Endothelial cell of umbilical vein (primary cell): Measurements from ENCODE around the gene TSPAN17. TPM values are rescaled to one million over a fixed set of nuclear protein-coding genes. Genes with fewer than 3 reads are reported as not detected.

Source experiments
- BruUV-seq: library from RNA; stranded (reverse); fragments of 400-500 nt; replicated peaks from 2 replicates; lab custom pipeline; 2021; lab: Mats Ljungman, UMichigan
- CTCF ChIA-PET: fragments of 300-600, 350-600 bp; sonication (Branson Sonifier 250); formaldehyde crosslinking; loops from one replicate; lab custom pipeline; 2021; ENCODE audit warnings: antibody characterized with exemption, inconsistent platforms; lab: Charles Lee
- POLR2A ChIA-PET: fragments of 300-600, 350-600 bp; sonication (Branson Sonifier 250); formaldehyde crosslinking; loops from one replicate; lab custom pipeline; 2021; ENCODE audit warnings: antibody characterized with exemption, inconsistent platforms; lab: Charles Lee
- DNase-seq: peaks from one replicate; pipeline ENCODE4 v3.0.0-alpha.2; 2011; ENCODE audit warnings: low read depth, low spot score
- FAIRE-seq: peaks from 2 replicates; lab custom pipeline; 2011; peaks lifted over from hg19 to GRCh38; lab: Jason Lieb, UNC
- H2AFZ ChIP-seq: 2 replicates; pipeline ENCODE4 v1.6.0; 2012; ENCODE audit warnings: low read depth, low read length, control low read depth, inconsistent platforms
- H3K27ac ChIP-seq: 2 replicates; pipeline ENCODE4 v1.5.1; 2011; ENCODE audit warnings: low read depth, mild to moderate bottlenecking, control low read depth, low read length, moderate library complexity; ENCODE audit not compliant: insufficient read depth
- H3K27me3 ChIP-seq, 2 experiments: 2 replicates each; pipeline versions ENCODE4 v1.6.0 to v1.6.1; 2011; ENCODE audit warnings: low read length in 2 of 2, mixed read lengths in 1 of 2; ENCODE audit not compliant: control insufficient read depth in 2 of 2, insufficient read depth in 2 of 2
- H3K36me3 ChIP-seq, 2 experiments: 2 replicates in 1 of 2; 3 replicates in 1 of 2; pipeline ENCODE4 v1.5.1; 2011; ENCODE audit warnings: low read length in 2 of 2, mild to moderate bottlenecking in 1 of 2, moderate library complexity in 1 of 2; ENCODE audit not compliant: control insufficient read depth in 2 of 2, insufficient read depth in 2 of 2; ENCODE audit errors: extremely low read depth in 1 of 2
- H3K4me1 ChIP-seq: 3 replicates; pipeline ENCODE4 v1.5.1; 2011; ENCODE audit warnings: mild to moderate bottlenecking, low read length; ENCODE audit not compliant: control insufficient read depth, insufficient read depth; ENCODE audit errors: extremely low read depth
- H3K4me2 ChIP-seq: 2 replicates; pipeline ENCODE4 v1.6.1; 2011; ENCODE audit warnings: low read length, control low read depth, mixed read lengths; ENCODE audit not compliant: insufficient read depth
- H3K4me3 ChIP-seq, 3 experiments: fragments of 200-600 bp in 1 of 3; sonication (generic), shearing (Covaris generic) in 1 of 3; replicated peaks in 1 of 3; 2 replicates each; pipeline ENCODE4 v1.5.1; 2011 to 2016; ENCODE audit warnings: control low read depth in 3 of 3, low read length in 3 of 3, mild to moderate bottlenecking in 2 of 3, inconsistent platforms in 1 of 3, low read depth in 1 of 3, moderate library complexity in 1 of 3; ENCODE audit not compliant: insufficient read depth in 1 of 3
- H3K79me2 ChIP-seq: 2 replicates; pipeline ENCODE4 v1.6.0; 2012; ENCODE audit warnings: low read length, inconsistent platforms; ENCODE audit not compliant: control insufficient read depth, insufficient read depth
- H3K9ac ChIP-seq: replicated peaks from 2 replicates; pipeline ENCODE3; 2011; ENCODE audit warnings: low read length, control low read depth; ENCODE audit not compliant: insufficient read depth; ENCODE audit errors: extremely low read depth
- H3K9me1 ChIP-seq: replicated peaks from 3 replicates; pipeline ENCODE4 v1.6.0; 2011; ENCODE audit warnings: mild to moderate bottlenecking, low read length; ENCODE audit not compliant: control insufficient read depth, insufficient read depth; ENCODE audit errors: extremely low read depth
- H3K9me3 ChIP-seq: replicated peaks from 2 replicates; pipeline ENCODE4 v1.5.1; 2012; ENCODE audit warnings: low read length, inconsistent platforms; ENCODE audit not compliant: control insufficient read depth, insufficient read depth
- H4K20me1 ChIP-seq: replicated peaks from 2 replicates; pipeline ENCODE3; 2011; ENCODE audit warnings: mild to moderate bottlenecking, low read length; ENCODE audit not compliant: control insufficient read depth, insufficient read depth; ENCODE audit errors: extremely low read depth
- CTCF ChIP-seq, 2 donors: IDR thresholded peaks; 1 replicate in 1 of 2; 2 replicates in 1 of 2; pipeline ENCODE4 v1.5.1; 2011; ENCODE audit warnings: low read length in 2 of 2, mild to moderate bottlenecking in 2 of 2, moderate library complexity in 2 of 2, control low read depth in 1 of 2, inconsistent platforms in 1 of 2, low read depth in 1 of 2; ENCODE audit not compliant: insufficient read depth in 1 of 2; ENCODE audit errors: extremely low read depth in 1 of 2
- EZH2 ChIP-seq: IDR thresholded peaks from 2 replicates; pipeline ENCODE4 v1.6.1; 2012; ENCODE audit warnings: borderline replicate concordance, low read depth, mild to moderate bottlenecking, moderate library complexity, low read length, inconsistent platforms; ENCODE audit not compliant: severe bottlenecking
- FOS ChIP-seq: IDR thresholded peaks from 2 replicates; pipeline ENCODE4 v1.6.1; 2011; ENCODE audit warnings: mild to moderate bottlenecking, low read length, moderate library complexity, borderline replicate concordance; ENCODE audit not compliant: insufficient read depth
- GATA2 ChIP-seq: IDR thresholded peaks from 2 replicates; pipeline ENCODE4 v1.7.0; 2011; ENCODE audit warnings: low read depth, mild to moderate bottlenecking, moderate library complexity, mixed read lengths, low read length; ENCODE audit not compliant: insufficient read length, insufficient read depth
- JUN ChIP-seq: IDR thresholded peaks from 2 replicates; pipeline ENCODE4 v1.6.1; 2011; ENCODE audit warnings: borderline replicate concordance, low read depth; ENCODE audit not compliant: insufficient read length, insufficient read depth
- MYC ChIP-seq: IDR thresholded peaks from one replicate; pipeline ENCODE4 v1.6.1; 2011; ENCODE audit warnings: mild to moderate bottlenecking, low read depth, low read length
- POLR2A ChIP-seq: IDR thresholded peaks from 2 replicates; pipeline ENCODE4 v1.6.1; 2012; ENCODE audit warnings: low read depth, mild to moderate bottlenecking, control low read depth, low read length
- POLR2AphosphoS5 ChIP-seq: IDR thresholded peaks from 2 replicates; pipeline ENCODE4 v1.6.1; 2012; ENCODE audit warnings: low read depth, mild to moderate bottlenecking, control low read depth, low read length, moderate library complexity; ENCODE audit not compliant: insufficient read depth
- dilution Hi-C: fragments of 300-500 bp; cut with MboI; formaldehyde crosslinking; loops from one replicate; pipeline ENCODE4 v1.15.0; 2019; ENCODE audit warnings: low sequenced_read_pairs; ENCODE audit not compliant: extremely low pct_ligation_motif_present
- intact Hi-C: fragments of 100-400 bp; cut with micrococcal nuclease; formaldehyde crosslinking; loops from one replicate; pipeline ENCODE4 v1.10.0; 2022
- polyA plus RNA-seq, 4 experiments: library from polyadenylated mRNA; depleted of rRNA in 3 of 4; stranded (reverse) in 3 of 4; unstranded in 1 of 4; fragments of >200 nt; gene quantifications; 2 replicates each; pipeline versions ENCODE4 v1.2.1 to v1.2.3, GENCODE V29; 2011 to 2012; ENCODE audit warnings: missing spikeins in 1 of 4
- total RNA-seq: library from RNA; stranded (reverse); gene quantifications from 2 replicates; pipeline ENCODE4 v1.2.3, GENCODE V29; 2021
- TF ChIP-seq, protein P1 (sequence below): IDR thresholded peaks from 2 replicates; pipeline ENCODE4 v1.6.1; 2011; ENCODE audit not compliant: insufficient read depth, insufficient read length

The TSPAN17 gene
- total and polyA plus RNA-seq, 2 donors (not counting 3 experiments of a cell fraction or from before 2014, with no cell fraction given) = 55.9 to 73.3 TPM

GRCh38 chr5:176695073-176695472 is 47.8 kb downstream of the TSPAN17 start:
- H3K4me3 ChIP-seq = no peak overlapping the region
- no TSS peak for BruUV-seq
- FAIRE-seq = no peak
- no peaks in the 10 kb centered on the region for H3K36me3 ChIP-seq
- H3K4me2 ChIP-seq = no peak overlapping the region
- H3K9ac ChIP-seq = no peak overlapping the region
- no peak for DNase-seq
- peaks cover 31 to 33% of the 10 kb centered on the region in 2 experiments for H3K27me3 ChIP-seq
- H3K4me1 ChIP-seq = no peaks in the 10 kb centered on the region
- H3K9me1 ChIP-seq = no peaks in the 10 kb centered on the region
- H4K20me1 ChIP-seq = no peaks in the 10 kb centered on the region
- no peak overlapping the region for H3K27ac ChIP-seq
- H2AFZ ChIP-seq = no peak overlapping the region
- intact Hi-C loops = no loop called here
- H3K9me3 ChIP-seq = no peaks in the 10 kb centered on the region
- no peaks in the 10 kb centered on the region for H3K79me2 ChIP-seq
- POLR2A ChIA-PET = no interaction called here
- CTCF ChIA-PET = interaction anchor here (1.6 to 1.7 kb wide), 2 partner anchors 19 to 34 kb away, joined by 3 to 9 read pairs; no protein-coding TSS in a partner anchor
- TF ChIP-seq POLR2A = no peak
- TF ChIP-seq EZH2 = no peak
- TF ChIP-seq POLR2AphosphoS5 = no peak
- no peak for TF ChIP-seq CTCF (IDR thresholded peaks at IDR 0.05; ENCODE audit: extremely low read depth in 1 of 2, insufficient read depth in 1 of 2, low read depth in 1 of 2, low read length in 2 of 2)
- TF ChIP-seq, protein P1, sequence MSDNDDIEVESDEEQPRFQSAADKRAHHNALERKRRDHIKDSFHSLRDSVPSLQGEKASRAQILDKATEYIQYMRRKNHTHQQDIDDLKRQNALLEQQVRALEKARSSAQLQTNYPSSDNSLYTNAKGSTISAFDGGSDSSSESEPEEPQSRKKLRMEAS = no peak
- no peak for TF ChIP-seq MYC
- no peak for TF ChIP-seq JUN
- TF ChIP-seq FOS = no peak
- TF ChIP-seq GATA2 = no peak
- dilution Hi-C loops = no loop called here
